Activated naive CD4-positive, alpha-beta T cell treated with anti-CD3 and anti-CD28 coated beads, Interleukin-2, amount 50 U/mL, for 72 hours (primary cell): ENCODE measurements around the gene PRDM2. TPM values are rescaled to one million over a fixed set of nuclear protein-coding genes. Genes with fewer than 3 reads are reported as not detected.
"Not testable (repeated sequence)": the region's sequence is repeated elsewhere in the genome, so short reads cannot be mapped to it uniquely, and the experiment has no call there.

Source experiments
- ATAC-seq, 2 donors: fragments of 150-1000 bp; cut with Tn5 transposase; 2 replicates each; pipeline ENCODE4 v1.10.0; 2021; ENCODE audit warnings: mild to moderate bottlenecking in 2 of 2, moderate library complexity in 2 of 2
- DNase-seq, 2 donors: peaks; one replicate each; pipeline ENCODE4 v3.0.0; 2021 to 2022; ENCODE audit warnings: low spot score in 2 of 2
- H3K27ac Mint-ChIP-seq, 2 donors: one replicate each; pipeline ENCODE4 v1.8.0; 2022; ENCODE audit warnings: mild to moderate bottlenecking in 2 of 2, mixed read lengths in 2 of 2
- H3K36me3 Mint-ChIP-seq, 2 donors: one replicate each; pipeline ENCODE4 v1.8.0; 2022; ENCODE audit warnings: mixed read lengths in 2 of 2
- H3K9me3 Mint-ChIP-seq, 2 donors: one replicate each; pipeline ENCODE4 v1.8.0; 2022; ENCODE audit warnings: mixed read lengths in 2 of 2
- total RNA-seq, 2 donors: library from RNA; stranded (reverse); gene quantifications; one replicate each; pipeline ENCODE4 v1.2.3, GENCODE V29; 2022

PRDM2 gene
- total RNA-seq, 2 donors from 2014 or later, result 44.0 to 64.3 TPM

DNA sequence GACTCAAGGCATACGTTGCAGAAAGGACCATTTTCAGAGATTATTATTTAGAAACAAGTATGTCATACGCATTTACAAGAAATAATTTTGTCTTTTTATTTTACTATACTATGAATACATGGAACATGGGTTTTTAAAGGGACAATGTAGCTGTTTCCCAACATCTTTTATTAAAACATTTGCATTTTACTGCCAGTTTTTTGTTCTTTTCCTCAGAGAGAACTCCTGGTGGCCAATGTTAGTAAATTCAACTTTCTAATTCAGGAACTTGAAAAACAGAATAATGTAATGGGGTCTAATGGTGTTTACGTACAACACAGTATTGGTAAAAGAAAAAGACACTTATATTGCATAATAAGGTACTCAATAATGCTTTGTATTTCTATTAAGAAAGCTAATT is 14.9 kb downstream of the PRDM2 start:
- H3K36me3 Mint-ChIP-seq, result peaks cover 0 to 15% of the 10 kb centered on the region in 2 donors
- H3K27ac Mint-ChIP-seq, result no peak overlapping the region
- ATAC-seq, result no peak
- DNase-seq, result no peak
- peaks cover 0 to 4% of the 10 kb centered on the region in 2 donors for H3K9me3 Mint-ChIP-seq

DNA sequence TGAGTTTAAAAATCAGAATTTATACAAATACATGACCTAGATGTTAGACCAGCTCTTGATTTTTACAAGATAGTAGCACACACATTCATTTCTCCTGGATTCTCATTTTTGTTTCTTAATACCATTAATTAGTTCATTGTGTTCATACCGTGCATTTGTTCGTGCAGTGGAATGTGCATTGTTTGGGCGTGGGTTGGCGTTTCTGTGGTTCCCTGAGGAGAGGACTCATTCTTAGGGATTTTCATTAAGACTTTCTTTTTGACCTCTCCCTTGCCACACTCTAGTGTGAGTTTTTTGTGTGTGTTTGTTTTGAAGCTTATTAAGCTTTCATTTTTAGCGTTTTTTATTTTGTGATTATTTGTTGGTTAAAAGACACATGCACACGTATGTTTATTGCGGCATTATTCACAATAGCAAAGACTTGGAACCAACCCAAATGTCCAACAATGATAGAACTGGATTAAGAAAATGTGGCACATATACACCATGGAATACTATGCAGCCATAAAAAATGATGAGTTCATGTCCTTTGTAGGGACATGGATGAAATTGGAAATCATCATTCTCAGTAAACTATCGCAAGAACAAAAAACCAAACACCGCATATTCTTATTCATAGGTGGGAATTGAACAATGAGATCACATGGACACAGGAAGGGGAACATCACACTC is 15.8 kb downstream of the PRDM2 start:
- not testable (repeated sequence) for DNase-seq, H3K27ac Mint-ChIP-seq, H3K9me3 Mint-ChIP-seq, ATAC-seq
- H3K36me3 Mint-ChIP-seq, result peaks cover 0 to 15% of the 10 kb centered on the region in 2 donors

DNA sequence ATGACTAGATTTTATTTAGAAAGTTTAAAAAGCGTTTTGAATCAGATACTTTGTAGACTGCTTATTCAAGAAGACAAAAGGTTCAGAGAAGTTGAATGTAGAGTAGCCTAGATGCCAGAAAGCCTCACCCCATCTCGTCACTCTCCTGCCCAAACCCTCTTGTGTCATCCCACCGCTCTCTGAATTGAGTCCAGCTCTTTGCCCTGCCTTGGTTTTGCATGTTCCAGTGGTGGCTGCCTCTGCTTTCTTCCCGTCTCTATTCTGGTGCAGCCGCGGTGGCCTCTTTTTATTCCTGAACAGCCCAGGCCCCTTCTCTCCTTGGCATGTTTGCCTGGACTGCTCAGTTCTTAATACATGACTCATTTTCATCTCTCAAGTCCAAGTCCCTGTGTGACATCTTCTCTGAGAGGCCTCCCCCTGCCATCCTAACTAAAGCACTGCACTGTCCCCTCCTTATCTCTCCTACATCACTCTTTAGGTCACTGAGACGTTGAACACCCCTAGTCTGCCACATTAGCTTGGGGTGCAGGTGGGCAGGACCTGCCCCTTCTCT is 22.9 kb downstream of the PRDM2 start:
- Mint-ChIP-seq H3K36me3 (peaks cover 0 to 13% of the 10 kb centered on the region in 2 donors), H3K9me3 (no peaks in the 10 kb centered on the region), H3K27ac (peak overlapping the region; percentile 18 to 85)
- DNase-seq (no peak), ATAC-seq (no peak)

DNA sequence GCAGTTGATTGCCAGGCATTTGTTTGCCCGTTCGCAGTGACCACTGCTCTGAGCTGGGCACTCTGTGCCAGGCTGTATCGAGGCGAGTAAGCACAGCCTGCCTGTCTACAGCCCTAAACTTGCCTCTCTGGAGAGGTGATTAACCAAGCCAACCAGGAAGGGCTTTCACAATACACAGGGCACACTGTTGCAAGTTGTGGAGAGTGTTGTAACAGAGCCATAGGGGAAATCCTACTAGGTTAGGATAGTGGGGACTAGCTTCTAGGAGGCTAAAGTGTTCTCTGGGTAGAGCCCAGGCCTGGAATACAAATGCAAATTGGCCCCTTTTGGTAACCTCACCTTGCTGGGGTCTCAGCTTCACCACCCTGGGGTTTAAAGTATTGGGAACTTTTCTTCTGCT is 23.8 kb downstream of the PRDM2 start:
- peak in 1 of 2 donors; percentile 34 for ATAC-seq
- DNase-seq, result no peak
- Mint-ChIP-seq H3K9me3 (no peaks in the 10 kb centered on the region), H3K27ac (peak overlapping the region in 1 of 2 donors; percentile 18), H3K36me3 (peaks cover 0 to 8% of the 10 kb centered on the region in 2 donors)

GRCh38 chr1:13725714-13726175 is 25.8 kb downstream of the PRDM2 start:
- H3K27ac Mint-ChIP-seq, result peak overlapping the region in 1 of 2 donors; percentile 62
- peaks cover 0 to 6% of the 10 kb centered on the region in 2 donors for H3K36me3 Mint-ChIP-seq
- peak in 1 of 2 donors; percentile 31 for DNase-seq
- H3K9me3 Mint-ChIP-seq, result no peaks in the 10 kb centered on the region
- peak in 1 of 2 donors; percentile 20 for ATAC-seq

GRCh38 chr1:13728091-13728715 is 28.2 kb downstream of the PRDM2 start:
- H3K9me3 Mint-ChIP-seq, result no peaks in the 10 kb centered on the region
- peaks cover 0 to 12% of the 10 kb centered on the region in 2 donors for H3K36me3 Mint-ChIP-seq
- no peak for ATAC-seq
- peak overlapping the region in 1 of 2 donors; percentile 91 for H3K27ac Mint-ChIP-seq
- DNase-seq, result no peak

DNA sequence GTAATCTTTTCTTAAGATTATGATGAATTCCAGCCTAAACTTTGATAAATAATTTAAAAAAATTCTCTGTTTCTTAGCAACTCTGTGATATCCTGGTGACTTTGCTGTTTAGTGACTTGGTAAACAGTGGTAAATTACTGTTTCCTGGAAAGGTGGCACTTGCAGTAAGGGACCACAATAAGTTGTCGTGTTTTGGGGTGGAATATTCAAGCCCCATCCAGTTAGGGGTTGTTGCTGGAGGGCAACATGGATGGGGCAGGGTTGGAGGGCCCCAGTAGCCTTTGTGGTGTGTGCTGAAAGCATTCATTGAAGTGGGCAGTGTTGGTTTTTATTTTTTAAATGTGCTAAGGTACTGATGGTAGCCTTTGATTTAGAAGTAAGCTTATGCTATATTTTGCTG is 30.3 kb downstream of the PRDM2 start:
- H3K27ac Mint-ChIP-seq, result peak overlapping the region; percentile 91 to 95
- DNase-seq (no peak), ATAC-seq (peak; percentile 0)
- H3K36me3 Mint-ChIP-seq, result peaks cover 0 to 13% of the 10 kb centered on the region in 2 donors
- H3K9me3 Mint-ChIP-seq, result no peaks in the 10 kb centered on the region

- DNase-seq (peak; percentile 74 to 84), ATAC-seq (peak; percentile 98)
- Mint-ChIP-seq H3K36me3 (peaks cover 0 to 16% of the 10 kb centered on the region in 2 donors), H3K9me3 (no peaks in the 10 kb centered on the region), H3K27ac (peak overlapping the region; percentile 91 to 95)
These were observed 30.9 kb downstream of the PRDM2 start for GRCh38 chr1:13730751-13731482.

DNA sequence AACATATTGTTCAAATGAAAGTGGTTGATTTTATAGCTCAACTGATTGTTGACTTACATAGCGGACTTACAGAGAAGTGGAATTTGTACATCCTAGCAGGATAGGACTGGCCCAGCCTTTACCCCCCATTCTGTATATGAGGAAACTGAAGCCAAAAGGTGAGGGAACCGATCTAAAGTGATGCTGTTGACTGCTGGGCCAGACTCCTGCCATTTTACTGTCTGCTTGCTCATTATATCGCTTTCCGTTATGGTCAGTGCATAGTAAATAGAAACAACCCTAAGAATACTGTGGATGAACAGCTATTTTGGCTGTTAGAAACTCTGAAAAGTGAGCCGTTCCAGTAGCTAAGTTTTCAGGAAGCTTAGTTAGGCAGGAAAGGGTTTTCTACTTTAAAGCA is 31.9 kb downstream of the PRDM2 start:
- no peaks in the 10 kb centered on the region for H3K9me3 Mint-ChIP-seq
- peak overlapping the region; percentile 91 to 95 for H3K27ac Mint-ChIP-seq
- no peak for DNase-seq
- H3K36me3 Mint-ChIP-seq, result peaks cover 0 to 16% of the 10 kb centered on the region in 2 donors
- no peak for ATAC-seq

GRCh38 chr1:13732971-13733667 is 33.1 kb downstream of the PRDM2 start:
- Mint-ChIP-seq H3K27ac (peak overlapping the region; percentile 91 to 95), H3K9me3 (no peaks in the 10 kb centered on the region), H3K36me3 (peaks cover 0 to 16% of the 10 kb centered on the region in 2 donors)
- peak in 1 of 2 donors; percentile 22 for ATAC-seq
- no peak for DNase-seq

GRCh38 chr1:13733711-13734110 is 33.7 kb downstream of the PRDM2 start:
- peaks cover 0 to 16% of the 10 kb centered on the region in 2 donors for H3K36me3 Mint-ChIP-seq

DNA sequence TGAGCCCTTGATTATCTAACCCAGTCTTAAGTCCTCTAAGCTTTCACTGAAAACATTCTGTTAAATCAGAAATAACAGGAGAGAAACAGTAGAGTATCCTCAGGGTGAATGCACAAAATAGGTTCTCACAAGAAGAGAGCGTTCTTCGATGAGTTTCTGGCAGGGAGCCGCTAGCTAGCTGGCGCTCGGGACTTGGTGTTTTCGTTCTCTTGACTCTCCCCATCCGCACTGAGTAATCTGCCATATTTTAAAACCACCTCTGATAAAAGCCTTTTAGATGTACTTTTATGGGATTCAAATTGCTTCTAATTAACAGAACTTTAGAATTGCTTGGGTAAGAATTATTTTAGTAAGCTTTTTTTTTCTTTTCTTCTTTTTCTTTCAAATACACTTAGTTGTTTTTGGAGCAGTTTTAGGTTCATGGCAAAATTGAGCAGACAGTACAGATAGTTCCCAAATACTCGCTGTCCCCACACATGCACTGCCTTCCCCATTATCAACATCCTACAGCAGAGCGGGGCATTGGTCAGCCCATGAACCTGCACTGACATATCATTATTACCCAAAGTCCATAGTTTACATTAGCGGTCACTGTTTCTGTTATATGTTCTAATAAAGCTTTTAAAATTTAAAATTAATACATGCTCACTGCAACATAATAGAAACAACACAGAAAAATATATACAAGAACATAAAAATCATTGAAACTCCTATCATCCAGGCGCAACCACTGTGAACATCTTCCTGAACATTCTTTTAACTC is 35.4 kb downstream of the PRDM2 start:
- DNase-seq (no peak), ATAC-seq (no peak)
- Mint-ChIP-seq H3K27ac (peak overlapping the region in 1 of 2 donors; percentile 77), H3K9me3 (no peaks in the 10 kb centered on the region), H3K36me3 (peaks cover 0 to 16% of the 10 kb centered on the region in 2 donors)

More at GRCh38 chr1:13733711-13734110, 33.7 kb downstream of the PRDM2 start:
- no peak for DNase-seq
- H3K27ac Mint-ChIP-seq, result peak overlapping the region; percentile 81 to 91
- H3K9me3 Mint-ChIP-seq, result no peaks in the 10 kb centered on the region
- no peak for ATAC-seq

DNA sequence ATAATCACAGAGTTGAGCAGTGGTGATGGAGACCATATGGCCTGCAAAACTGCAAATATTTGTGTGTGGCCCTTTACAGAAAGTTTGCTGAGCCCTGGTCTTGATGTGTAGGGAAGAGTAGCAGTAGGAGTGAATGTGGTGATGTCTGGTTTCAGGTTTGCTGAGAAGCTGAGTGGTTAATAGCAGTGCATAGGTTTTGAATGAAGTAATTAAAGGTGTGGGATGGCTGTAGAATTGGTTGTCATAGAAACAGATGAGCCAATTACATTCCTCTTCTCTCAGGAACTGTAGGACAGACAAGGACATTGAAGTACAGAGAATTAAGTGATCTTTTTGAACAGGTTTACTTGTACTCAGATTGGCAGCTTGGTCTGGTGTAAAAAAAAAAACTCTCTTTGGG is 37.4 kb downstream of the PRDM2 start:
- ATAC-seq, result peak; percentile 61 to 93
- H3K36me3 Mint-ChIP-seq, result peaks cover 2 to 10% of the 10 kb centered on the region in 2 donors
- no peaks in the 10 kb centered on the region for H3K9me3 Mint-ChIP-seq
- H3K27ac Mint-ChIP-seq, result no peak overlapping the region
- DNase-seq, result no peak

DNA sequence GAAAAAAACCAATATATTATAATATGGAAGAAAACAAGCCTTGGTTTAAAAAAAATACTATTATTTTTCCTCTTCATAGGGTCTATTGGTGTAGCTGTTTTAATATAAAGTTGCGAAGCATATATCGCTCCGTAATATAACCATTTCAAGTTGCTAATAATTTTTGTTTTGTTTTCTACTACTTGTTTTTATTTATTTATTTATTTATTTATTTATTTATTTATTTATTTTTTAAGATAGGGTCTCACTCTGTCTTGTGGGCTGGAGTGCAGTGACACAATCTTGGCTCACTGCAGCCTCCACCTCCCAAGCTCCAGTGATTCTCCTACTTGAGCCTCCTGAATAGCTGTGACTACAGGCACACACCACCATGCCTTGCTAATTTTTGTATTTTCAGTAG is 46.4 kb downstream of the PRDM2 start:
- H3K36me3 Mint-ChIP-seq, result peaks cover 28 to 29% of the 10 kb centered on the region in 2 donors
- no peak overlapping the region for H3K27ac Mint-ChIP-seq
- ATAC-seq (no peak), DNase-seq (no peak)
- H3K9me3 Mint-ChIP-seq, result no peaks in the 10 kb centered on the region

DNA sequence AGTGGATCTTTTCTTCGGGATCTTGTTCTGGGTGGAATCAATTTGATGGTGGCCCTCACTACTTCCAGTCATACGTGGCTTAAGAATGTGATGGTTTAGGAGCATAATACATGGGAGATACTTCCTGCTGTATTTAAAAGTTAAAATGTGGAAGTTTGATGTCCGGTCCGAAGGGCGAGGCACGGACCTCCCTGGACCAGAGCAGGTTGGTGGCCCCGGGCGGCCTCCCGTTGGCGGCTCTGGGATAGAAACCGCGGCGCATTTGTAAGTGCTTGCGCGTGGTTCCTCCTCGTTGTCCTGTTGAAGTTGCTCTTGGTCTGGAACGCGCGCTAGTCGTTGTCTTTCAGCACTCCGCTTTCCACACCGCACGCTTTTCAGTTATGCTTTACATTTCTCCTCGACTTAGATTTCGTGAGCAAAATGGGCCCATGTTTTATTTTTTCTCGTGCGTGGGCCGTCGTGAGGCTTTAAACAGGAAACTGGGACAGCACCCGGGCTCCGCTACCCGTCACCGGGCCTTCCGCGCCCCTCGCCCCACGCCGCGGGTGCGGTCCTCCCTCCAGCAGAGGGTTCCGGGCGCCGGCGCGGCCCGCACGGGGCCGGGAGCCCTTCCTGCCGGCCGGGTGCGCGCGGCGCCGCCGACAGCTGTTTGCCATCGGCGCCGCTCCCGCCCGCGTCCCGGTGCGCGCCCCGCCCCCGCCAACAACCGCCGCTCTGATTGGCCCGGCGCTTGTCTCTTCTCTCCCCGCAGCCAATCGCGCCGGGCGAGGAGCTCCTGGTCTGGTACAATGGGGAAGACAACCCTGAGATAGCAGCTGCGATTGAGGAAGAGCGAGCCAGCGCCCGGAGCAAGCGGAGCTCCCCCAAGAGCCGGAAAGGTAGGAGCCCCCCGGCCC is 48.9 kb downstream of the PRDM2 start:
- peak; percentile 95 for DNase-seq
- peak; percentile 93 to 96 for ATAC-seq
- Mint-ChIP-seq H3K9me3 (no peaks in the 10 kb centered on the region), H3K36me3 (peaks cover 23 to 33% of the 10 kb centered on the region in 2 donors), H3K27ac (peak overlapping the region; percentile 94 to 96)
